Keratinocyte (primary cell): ENCODE data around the gene TMEM100. TPM values are rescaled to one million over a fixed set of nuclear protein-coding genes. Genes with fewer than 3 reads are reported as not detected.

Experiments used
- DNase-seq: peaks from one replicate; pipeline ENCODE4 v3.0.0-alpha.2; 2011; ENCODE audit warnings: low read depth, missing footprints, low spot score
- FAIRE-seq: peaks from 2 replicates; lab custom pipeline; 2011; peaks lifted over from hg19 to GRCh38; lab: Jason Lieb, UNC
- H2AFZ ChIP-seq: 2 replicates; pipeline ENCODE4 v1.6.0; 2012; ENCODE audit warnings: low read length, control low read depth, inconsistent platforms; ENCODE audit not compliant: control insufficient read depth
- H3K27ac ChIP-seq: 2 replicates; pipeline ENCODE4 v1.5.1; 2011; ENCODE audit warnings: low read length; ENCODE audit not compliant: control insufficient read depth, insufficient read depth
- H3K27me3 ChIP-seq: 3 replicates; pipeline ENCODE4 v1.6.0; 2011; ENCODE audit warnings: low read length; ENCODE audit not compliant: control insufficient read depth, insufficient read depth; ENCODE audit errors: extremely low read depth
- H3K36me3 ChIP-seq, 2 experiments: 2 replicates in 1 of 2; 3 replicates in 1 of 2; pipeline ENCODE4 v1.5.1; 2011; ENCODE audit warnings: low read length in 2 of 2, mild to moderate bottlenecking in 1 of 2; ENCODE audit not compliant: control insufficient read depth in 2 of 2, insufficient read depth in 2 of 2; ENCODE audit errors: extremely low read depth in 1 of 2
- H3K4me1 ChIP-seq: 3 replicates; pipeline ENCODE4 v1.5.1; 2011; ENCODE audit warnings: low read length; ENCODE audit not compliant: control insufficient read depth, insufficient read depth; ENCODE audit errors: extremely low read depth
- H3K4me2 ChIP-seq: 3 replicates; pipeline ENCODE4 v1.6.0; 2011; ENCODE audit warnings: low read depth, low read length; ENCODE audit not compliant: control insufficient read depth, insufficient read depth; ENCODE audit errors: extremely low read depth
- H3K4me3 ChIP-seq, 3 experiments: fragments of 200-600 bp in 1 of 3; sonication (generic) in 1 of 3; 2 replicates in 2 of 3; 3 replicates in 1 of 3; pipeline ENCODE4 v1.5.1; 2011 to 2016; ENCODE audit warnings: low read length in 3 of 3, mild to moderate bottlenecking in 3 of 3, control low read depth in 2 of 3, inconsistent platforms in 1 of 3, low read depth in 1 of 3, mixed read lengths in 1 of 3, mixed run types in 1 of 3, moderate library complexity in 1 of 3; ENCODE audit not compliant: control insufficient read depth in 2 of 3, insufficient read depth in 2 of 3; ENCODE audit errors: extremely low read depth in 1 of 3
- H3K79me2 ChIP-seq: 2 replicates; pipeline ENCODE4 v1.6.0; 2012; ENCODE audit warnings: low read length; ENCODE audit not compliant: control insufficient read depth, insufficient read depth
- H3K9ac ChIP-seq: 3 replicates; pipeline ENCODE4 v1.6.0; 2011; ENCODE audit warnings: low read length; ENCODE audit not compliant: control insufficient read depth, insufficient read depth; ENCODE audit errors: extremely low read depth
- H3K9me1 ChIP-seq: 3 replicates; pipeline ENCODE4 v1.6.0; 2011; ENCODE audit warnings: low read length; ENCODE audit not compliant: control insufficient read depth, insufficient read depth; ENCODE audit errors: extremely low read depth
- H3K9me3 ChIP-seq: 2 replicates; pipeline ENCODE4 v1.5.1; 2012; ENCODE audit warnings: low read depth, low read length; ENCODE audit not compliant: control insufficient read depth
- H4K20me1 ChIP-seq: 3 replicates; pipeline ENCODE4 v1.6.0; 2011; ENCODE audit warnings: low read length; ENCODE audit not compliant: control insufficient read depth, insufficient read depth; ENCODE audit errors: extremely low read depth
- EZH2 ChIP-seq: IDR thresholded peaks from one replicate; pipeline ENCODE4 v1.6.1; 2012; ENCODE audit warnings: inconsistent platforms, mild to moderate bottlenecking, low read length, moderate library complexity
- dilution Hi-C: fragments of 300-500 bp; cut with MboI; formaldehyde crosslinking; loops from one replicate; pipeline ENCODE4 v1.7.0; 2020; ENCODE audit warnings: low sequenced_read_pairs; ENCODE audit not compliant: extremely low pct_ligation_motif_present
- polyA plus RNA-seq, 5 experiments: library from polyadenylated mRNA; depleted of rRNA in 3 of 5; stranded (reverse) in 3 of 5; stranded (forward) in 1 of 5; unstranded in 1 of 5; fragments of >200 nt; gene quantifications; 1 replicate in 1 of 5; 2 replicates in 3 of 5; 3 replicates in 1 of 5; pipeline versions ENCODE4 v1.2.1 to v1.2.3, GENCODE V29; 2011 to 2012; ENCODE audit warnings: missing spikeins in 2 of 5, low read depth in 1 of 5, low replicate concordance in 1 of 5
- TF ChIP-seq, protein P1 (sequence below), 3 experiments: IDR thresholded peaks in 1 of 3; conservative IDR thresholded peaks in 1 of 3; optimal IDR thresholded peaks in 1 of 3; 2 replicates in 2 of 3; 3 replicates in 1 of 3; pipeline versions ENCODE3 to v1.5.1; 2011; ENCODE audit warnings: low read length in 3 of 3, mild to moderate bottlenecking in 3 of 3, moderate library complexity in 2 of 3, control low read depth in 1 of 3, inconsistent platforms in 1 of 3; ENCODE audit not compliant: insufficient read depth in 2 of 3; ENCODE audit errors: extremely low read depth in 1 of 3

Gene TMEM100
- polyA plus RNA-seq, 1 donor (not counting 4 experiments of a cell fraction or from before 2014, with no cell fraction given): 0.18 TPM

DNA sequence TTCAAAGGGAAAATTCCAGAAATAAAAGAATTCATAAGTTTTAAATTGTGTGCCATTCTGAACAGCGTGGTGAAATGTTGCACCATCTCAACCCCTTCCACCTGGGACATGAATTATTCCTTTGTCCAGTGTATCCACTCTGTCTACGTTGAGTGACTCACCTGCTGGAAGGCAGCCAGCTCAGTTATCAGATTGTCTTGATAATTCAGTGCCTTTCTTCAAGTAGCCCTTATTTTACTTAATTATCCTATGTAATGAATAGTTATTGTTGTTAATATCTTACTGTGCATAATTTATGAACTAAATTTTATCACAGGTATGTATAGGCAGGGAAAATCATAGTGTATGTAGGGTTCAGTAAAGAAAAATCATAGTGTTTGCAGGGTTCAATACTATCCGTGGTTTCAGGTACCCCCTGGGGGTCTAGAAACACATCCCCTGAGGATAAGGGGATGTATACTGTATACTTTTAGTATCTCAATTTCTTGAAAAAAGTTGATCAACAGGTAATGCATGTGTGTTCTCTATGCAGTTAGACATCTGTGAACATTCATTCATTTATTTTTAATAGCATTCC is 20.5 kb upstream of the TMEM100 start:
- Histone ChIP-seq H3K9me1 (no peaks in the 10 kb centered on the region), H3K9me3 (no peaks in the 10 kb centered on the region), H3K9ac (no peak overlapping the region), H3K27me3 (no peaks in the 10 kb centered on the region), H3K79me2 (no peaks in the 10 kb centered on the region), H3K27ac (peak overlapping the region; percentile 26), H3K4me3 (no peak overlapping the region), H2AFZ (peak overlapping the region; percentile 30), H3K36me3 (no peaks in the 10 kb centered on the region), H3K4me1 (peaks cover 11% of the 10 kb centered on the region), H3K4me2 (peak overlapping the region; percentile 60), H4K20me1 (no peaks in the 10 kb centered on the region)
- peak; percentile 68 for DNase-seq
- dilution Hi-C loops: no loop called here
- FAIRE-seq: peak; percentile 94
- TF ChIP-seq EZH2: no peak
- TF ChIP-seq, protein P1, sequence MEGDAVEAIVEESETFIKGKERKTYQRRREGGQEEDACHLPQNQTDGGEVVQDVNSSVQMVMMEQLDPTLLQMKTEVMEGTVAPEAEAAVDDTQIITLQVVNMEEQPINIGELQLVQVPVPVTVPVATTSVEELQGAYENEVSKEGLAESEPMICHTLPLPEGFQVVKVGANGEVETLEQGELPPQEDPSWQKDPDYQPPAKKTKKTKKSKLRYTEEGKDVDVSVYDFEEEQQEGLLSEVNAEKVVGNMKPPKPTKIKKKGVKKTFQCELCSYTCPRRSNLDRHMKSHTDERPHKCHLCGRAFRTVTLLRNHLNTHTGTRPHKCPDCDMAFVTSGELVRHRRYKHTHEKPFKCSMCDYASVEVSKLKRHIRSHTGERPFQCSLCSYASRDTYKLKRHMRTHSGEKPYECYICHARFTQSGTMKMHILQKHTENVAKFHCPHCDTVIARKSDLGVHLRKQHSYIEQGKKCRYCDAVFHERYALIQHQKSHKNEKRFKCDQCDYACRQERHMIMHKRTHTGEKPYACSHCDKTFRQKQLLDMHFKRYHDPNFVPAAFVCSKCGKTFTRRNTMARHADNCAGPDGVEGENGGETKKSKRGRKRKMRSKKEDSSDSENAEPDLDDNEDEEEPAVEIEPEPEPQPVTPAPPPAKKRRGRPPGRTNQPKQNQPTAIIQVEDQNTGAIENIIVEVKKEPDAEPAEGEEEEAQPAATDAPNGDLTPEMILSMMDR (optimal IDR thresholded peaks at IDR 0.05 in 1 of 3, IDR thresholded peaks at IDR 0.05 in 1 of 3, conservative IDR thresholded peaks at IDR 0.05 in 1 of 3; ENCODE audit: extremely low read depth in 1 of 3, insufficient read depth in 2 of 3, low read length in 3 of 3): no peak

- Histone ChIP-seq H2AFZ (peak overlapping the region; percentile 30), H3K9me1 (no peaks in the 10 kb centered on the region), H3K4me3 (no peak overlapping the region), H3K4me1 (peaks cover 11% of the 10 kb centered on the region), H3K27ac (peak overlapping the region; percentile 26), H3K9ac (no peak overlapping the region), H3K79me2 (no peaks in the 10 kb centered on the region), H3K27me3 (no peaks in the 10 kb centered on the region), H3K36me3 (no peaks in the 10 kb centered on the region), H3K4me2 (peak overlapping the region; percentile 60), H4K20me1 (no peaks in the 10 kb centered on the region), H3K9me3 (no peaks in the 10 kb centered on the region)
- dilution Hi-C loops: no loop called here
- DNase-seq: no peak
- no peak for TF ChIP-seq EZH2
- TF ChIP-seq, protein P1 (optimal IDR thresholded peaks at IDR 0.05 in 1 of 3, IDR thresholded peaks at IDR 0.05 in 1 of 3, conservative IDR thresholded peaks at IDR 0.05 in 1 of 3; ENCODE audit: extremely low read depth in 1 of 3, insufficient read depth in 2 of 3, low read length in 3 of 3): no peak
- FAIRE-seq: no peak
Measured at GRCh38 chr17:55742272-55743102, 19.8 kb upstream of the TMEM100 start.
